ENCODE data around the gene HMCN1. TPM values are rescaled to one million over a fixed set of nuclear protein-coding genes. Genes with fewer than 3 reads are reported as not detected.

HMCN1 gene
- total and polyA plus RNA-seq, 11 donors = 2.1 to 14.1 (median 5.6) TPM

DNA sequence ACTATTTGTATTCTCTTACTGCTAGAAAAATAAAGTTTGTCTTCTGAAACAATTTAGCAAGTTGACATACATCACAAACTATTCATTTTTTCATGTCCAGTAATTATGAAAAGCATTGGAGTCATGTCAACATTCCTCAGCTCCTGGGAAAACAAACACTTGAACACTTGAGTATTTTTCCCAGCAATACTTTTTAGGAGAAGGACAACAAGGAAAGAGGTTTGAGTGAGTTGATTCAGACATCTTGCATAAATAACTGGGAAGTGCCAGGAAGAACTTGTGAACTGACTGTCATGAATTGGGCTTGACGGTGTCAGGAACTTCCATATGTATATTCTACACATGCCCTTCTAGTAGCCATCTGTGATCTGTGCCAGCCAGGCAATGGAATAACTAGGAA, 195.6 kb downstream of the HMCN1 start:
- intact Hi-C loops (cut with DNase I) = loop anchor here in 1 of 10 donors (10.0 kb wide), 1 partner anchor 55 kb away; no protein-coding TSS in a partner anchor
- H3K36me3 ChIP-seq = peaks cover 0 to 8% (median 0%) of the 10 kb centered on the region in 9 donors
- no peak overlapping the region for H3K4me3 ChIP-seq
- no peak overlapping the region for H3K27ac ChIP-seq
- DNase-seq = no peak
- WGBS, 4 donors = 54 to 84% (median 76%) methylated on average over 1 of the region's 1 CpG
- no peaks in the 10 kb centered on the region for H3K27me3 ChIP-seq
- TF ChIP-seq, protein P1, sequence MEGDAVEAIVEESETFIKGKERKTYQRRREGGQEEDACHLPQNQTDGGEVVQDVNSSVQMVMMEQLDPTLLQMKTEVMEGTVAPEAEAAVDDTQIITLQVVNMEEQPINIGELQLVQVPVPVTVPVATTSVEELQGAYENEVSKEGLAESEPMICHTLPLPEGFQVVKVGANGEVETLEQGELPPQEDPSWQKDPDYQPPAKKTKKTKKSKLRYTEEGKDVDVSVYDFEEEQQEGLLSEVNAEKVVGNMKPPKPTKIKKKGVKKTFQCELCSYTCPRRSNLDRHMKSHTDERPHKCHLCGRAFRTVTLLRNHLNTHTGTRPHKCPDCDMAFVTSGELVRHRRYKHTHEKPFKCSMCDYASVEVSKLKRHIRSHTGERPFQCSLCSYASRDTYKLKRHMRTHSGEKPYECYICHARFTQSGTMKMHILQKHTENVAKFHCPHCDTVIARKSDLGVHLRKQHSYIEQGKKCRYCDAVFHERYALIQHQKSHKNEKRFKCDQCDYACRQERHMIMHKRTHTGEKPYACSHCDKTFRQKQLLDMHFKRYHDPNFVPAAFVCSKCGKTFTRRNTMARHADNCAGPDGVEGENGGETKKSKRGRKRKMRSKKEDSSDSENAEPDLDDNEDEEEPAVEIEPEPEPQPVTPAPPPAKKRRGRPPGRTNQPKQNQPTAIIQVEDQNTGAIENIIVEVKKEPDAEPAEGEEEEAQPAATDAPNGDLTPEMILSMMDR (IDR thresholded peaks at IDR 0.05) = no peak
- no peak for TF ChIP-seq POLR2A (IDR thresholded peaks at IDR 0.05)
- H3K9me3 ChIP-seq = no peaks in the 10 kb centered on the region
- no peak for ATAC-seq
- peaks cover 0 to 9% (median 0%) of the 10 kb centered on the region in 12 donors for H3K4me1 ChIP-seq

DNA sequence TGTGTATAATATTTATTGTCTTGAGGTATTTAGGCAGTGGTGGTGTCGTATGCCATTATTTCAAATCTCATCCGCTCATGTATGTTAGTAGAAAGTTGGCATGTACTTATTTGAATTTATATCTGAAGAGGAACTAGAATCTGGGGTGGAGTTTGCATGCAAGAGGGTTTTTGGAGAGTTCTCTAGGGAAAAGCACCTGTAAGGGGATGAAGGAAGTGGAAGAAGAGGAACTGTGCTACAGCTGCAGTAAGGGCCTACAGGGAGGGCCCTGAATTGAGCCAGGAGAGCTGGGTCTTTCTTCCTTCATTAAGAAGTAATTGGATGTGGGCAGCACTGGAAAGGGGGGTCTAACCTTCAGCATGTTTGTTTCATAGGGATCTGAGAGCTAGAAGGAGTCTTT, 197.2 kb downstream of the HMCN1 start:
- H3K4me1 ChIP-seq = peaks cover 0 to 9% (median 0%) of the 10 kb centered on the region in 12 donors
- DNase-seq = no peak
- H3K36me3 ChIP-seq = peaks cover 0 to 4% (median 0%) of the 10 kb centered on the region in 9 donors
- TF ChIP-seq, protein P1 (IDR thresholded peaks at IDR 0.05) = no peak
- TF ChIP-seq POLR2A (IDR thresholded peaks at IDR 0.05) = no peak
- no peaks in the 10 kb centered on the region for H3K9me3 ChIP-seq
- ATAC-seq = no peak
- no peak overlapping the region for H3K27ac ChIP-seq
- intact Hi-C loops (cut with DNase I) = loop anchor here in 1 of 10 donors (10.0 kb wide), 1 partner anchor 53 kb away; no protein-coding TSS in a partner anchor
- no peak overlapping the region for H3K4me3 ChIP-seq
- 97 to 99% (median 99%) methylated on average over 2 of the region's 2 CpGs for WGBS, 4 donors
- no peaks in the 10 kb centered on the region for H3K27me3 ChIP-seq

DNA sequence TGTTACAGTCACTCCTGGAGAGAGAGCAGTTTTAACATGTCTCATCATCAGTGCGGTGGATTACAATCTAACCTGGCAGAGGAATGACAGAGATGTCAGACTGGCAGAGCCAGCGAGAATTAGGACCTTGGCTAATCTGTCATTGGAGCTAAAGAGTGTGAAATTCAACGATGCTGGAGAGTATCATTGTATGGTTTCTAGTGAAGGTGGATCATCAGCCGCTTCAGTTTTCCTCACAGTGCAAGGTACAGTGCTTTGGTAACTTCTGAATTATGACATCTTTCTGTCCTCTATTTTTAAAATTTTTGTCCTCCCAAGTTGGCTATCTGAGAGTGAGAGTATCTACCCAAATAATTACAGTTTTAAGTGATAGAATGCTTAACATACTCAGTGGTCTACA, 199.4 kb downstream of the HMCN1 start:
- DNase-seq (no peak), ATAC-seq (no peak)
- Histone ChIP-seq H3K27ac (no peak overlapping the region), H3K4me1 (peaks cover 0 to 9% (median 0%) of the 10 kb centered on the region in 12 donors), H3K4me3 (no peak overlapping the region), H3K27me3 (no peaks in the 10 kb centered on the region), H3K9me3 (peaks cover 0 to 20% (median 6%) of the 10 kb centered on the region in 12 donors), H3K36me3 (peaks cover 0 to 4% (median 0%) of the 10 kb centered on the region in 9 donors)
- TF ChIP-seq POLR2A (IDR thresholded peaks at IDR 0.05) = no peak
- TF ChIP-seq, protein P1 (IDR thresholded peaks at IDR 0.05) = no peak
- WGBS, 4 donors = 91 to 94% (median 93%) methylated on average over 4 of the region's 4 CpGs
- intact Hi-C loops (cut with DNase I) = loop anchor here in 1 of 10 donors (10.0 kb wide), 1 partner anchor 51 kb away; no protein-coding TSS in a partner anchor

DNA sequence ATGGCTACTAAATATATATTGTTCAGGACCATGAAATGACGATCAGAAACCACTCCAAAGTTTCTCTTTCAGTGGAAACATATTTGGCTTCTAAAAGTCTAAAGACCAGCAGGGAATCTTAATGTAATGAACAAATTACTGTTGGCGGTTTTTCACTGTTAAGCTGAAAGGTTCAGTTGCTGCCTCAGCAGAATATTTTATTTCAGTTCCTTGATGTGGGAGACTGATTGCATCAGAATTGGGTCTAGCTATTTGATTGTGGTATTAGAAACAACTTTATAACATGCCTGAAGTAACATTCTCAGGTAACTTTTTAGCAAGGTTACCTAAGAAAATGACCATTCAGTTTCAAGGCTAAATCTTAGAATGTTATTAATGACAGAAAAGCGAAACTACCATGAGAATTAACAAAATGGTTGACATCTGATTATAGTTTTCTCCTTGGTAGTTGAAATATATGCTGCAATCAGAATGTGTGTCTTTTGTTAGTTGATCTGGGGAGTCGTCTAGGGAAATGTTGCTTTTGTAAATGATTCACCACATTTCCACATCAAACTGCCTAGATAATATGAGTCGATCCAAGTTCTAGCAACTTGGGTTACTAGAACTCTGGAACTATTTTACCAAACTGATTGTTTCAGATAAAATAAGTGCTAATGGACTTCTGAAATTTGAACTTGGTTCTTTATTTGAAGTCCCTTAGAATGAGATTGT, 200.4 kb downstream of the HMCN1 start:
- intact Hi-C loops (cut with DNase I) = loop anchor here in 1 of 10 donors (10.0 kb wide), 1 partner anchor 50 kb away; no protein-coding TSS in a partner anchor
- H3K27ac ChIP-seq = no peak overlapping the region
- H3K4me1 ChIP-seq = peaks cover 0 to 17% (median 0%) of the 10 kb centered on the region in 12 donors
- TF ChIP-seq, protein P1 (IDR thresholded peaks at IDR 0.05) = no peak
- no peak for TF ChIP-seq POLR2A (IDR thresholded peaks at IDR 0.05)
- H3K4me3 ChIP-seq = no peak overlapping the region
- H3K9me3 ChIP-seq = peaks cover 0 to 21% (median 6%) of the 10 kb centered on the region in 12 donors
- 84 to 93% (median 88%) methylated on average over 5 of the region's 5 CpGs for WGBS, 4 donors
- H3K36me3 ChIP-seq = peaks cover 0 to 4% (median 0%) of the 10 kb centered on the region in 9 donors
- no peak for ATAC-seq
- H3K27me3 ChIP-seq = no peaks in the 10 kb centered on the region
- DNase-seq = no peak

All from heart left ventricle (tissue), 16 donors.